Gastrocnemius medialis (tissue), 4 donors: ENCODE measurements around the gene C10orf105.

Source experiments
- CTCF ChIP-seq, 5 experiments: fragments of 450-650 bp in 3 of 5; fragments of 200-600 bp in 2 of 5; sonication (generic) in 2 of 5; IDR thresholded peaks in 4 of 5; conservative IDR thresholded peaks in 1 of 5; 1 replicate in 4 of 5; 2 replicates in 1 of 5; pipeline ENCODE4 v1.5.1; 2016 to 2019; ENCODE audit warnings: antibody characterized with exemption in 5 of 5, mild to moderate bottlenecking in 3 of 5, moderate library complexity in 3 of 5
- POLR2A ChIP-seq, 2 donors: fragments of 450-650 bp; IDR thresholded peaks; one replicate each; pipeline ENCODE4 v1.6.1; 2017; ENCODE audit warnings: antibody characterized with exemption in 2 of 2, mild to moderate bottlenecking in 2 of 2, moderate library complexity in 2 of 2

GRCh38 chr10:71677261-71677660 is 42.3 kb downstream of the C10orf105 start:
- no peak for TF ChIP-seq CTCF (IDR thresholded peaks at IDR 0.05 in 4 of 5, conservative IDR thresholded peaks at IDR 0.05 in 1 of 5)
- TF ChIP-seq POLR2A (IDR thresholded peaks at IDR 0.05) = no peak
